ENCODE measurements around the gene UBALD1. TPM values are rescaled to one million over a fixed set of nuclear protein-coding genes. Genes with fewer than 3 reads are reported as not detected.
A peak's percentile ranks its signal among the peaks of the same experiment; 100 is the strongest.

The UBALD1 gene
- total RNA-seq, 1 experiment from 2014 or later: 42.1 TPM

GRCh38 chr16:4631444-4631843, 16.8 kb upstream of the UBALD1 start:
- no peaks in the 10 kb centered on the region for H3K9me3 Mint-ChIP-seq (ENCODE audit: unreplicated experiment)
- DNase-seq (ENCODE audit: unreplicated experiment): no peak
- no TSS peak for BruUV-seq (replicated peaks)
- TF ChIP-seq CTCF (IDR thresholded peaks at IDR 0.05; ENCODE audit: unreplicated experiment): no peak
- intact Hi-C loops (cut with micrococcal nuclease): no loop called here
- ChIA-PET CTCF (interaction anchor here (0.6 kb wide), 1 partner anchor 137 kb away, joined by 3 read pairs; no protein-coding TSS in a partner anchor), POLR2A (interaction anchor here (1.1 kb wide), 1 partner anchor 15 kb away, joined by 3 read pairs; no protein-coding TSS in a partner anchor)
- no peak overlapping the region for H3K4me3 Mint-ChIP-seq (ENCODE audit: unreplicated experiment)
- H3K27me3 Mint-ChIP-seq (ENCODE audit: insufficient read depth, unreplicated experiment): no peaks in the 10 kb centered on the region
- H3K4me1 Mint-ChIP-seq (ENCODE audit: insufficient read depth, unreplicated experiment): peaks cover 7% of the 10 kb centered on the region
- H3K36me3 Mint-ChIP-seq (ENCODE audit: insufficient read depth, unreplicated experiment): peaks cover 43% of the 10 kb centered on the region
- no peak overlapping the region for H3K27ac Mint-ChIP-seq (ENCODE audit: low read depth, unreplicated experiment)

- no peak for DNase-seq (ENCODE audit: unreplicated experiment)
- TF ChIP-seq CTCF (IDR thresholded peaks at IDR 0.05; ENCODE audit: unreplicated experiment): no peak
- Mint-ChIP-seq H3K4me3 (ENCODE audit: unreplicated experiment) (no peak overlapping the region), H3K4me1 (ENCODE audit: insufficient read depth, unreplicated experiment) (peaks cover 13% of the 10 kb centered on the region), H3K27ac (ENCODE audit: low read depth, unreplicated experiment) (no peak overlapping the region), H3K36me3 (ENCODE audit: insufficient read depth, unreplicated experiment) (peaks cover 39% of the 10 kb centered on the region), H3K27me3 (ENCODE audit: insufficient read depth, unreplicated experiment) (no peaks in the 10 kb centered on the region), H3K9me3 (ENCODE audit: unreplicated experiment) (no peaks in the 10 kb centered on the region)
- ChIA-PET POLR2A (interaction anchor here (1.1 to 5.3 kb wide), 2 partner anchors 9 to 12 kb away, joined by 3 to 51 read pairs; partner anchors contain the start of gene UBALD1), CTCF (interaction anchor here (1.2 kb wide), 1 partner anchor 9 kb away, joined by 4 read pairs; no protein-coding TSS in a partner anchor)
- intact Hi-C loops (cut with micrococcal nuclease): no loop called here
- BruUV-seq (replicated peaks): no TSS peak
Measured at GRCh38 chr16:4628283-4628682, 13.6 kb upstream of the UBALD1 start.

- Mint-ChIP-seq H3K4me1 (ENCODE audit: insufficient read depth, unreplicated experiment) (peaks cover 13% of the 10 kb centered on the region), H3K27me3 (ENCODE audit: insufficient read depth, unreplicated experiment) (no peaks in the 10 kb centered on the region), H3K27ac (ENCODE audit: low read depth, unreplicated experiment) (peak overlapping the region; percentile 94), H3K4me3 (ENCODE audit: unreplicated experiment) (peak overlapping the region; percentile 99), H3K36me3 (ENCODE audit: insufficient read depth, unreplicated experiment) (peaks cover 39% of the 10 kb centered on the region), H3K9me3 (ENCODE audit: unreplicated experiment) (no peaks in the 10 kb centered on the region)
- no TSS peak for BruUV-seq (replicated peaks)
- intact Hi-C loops (cut with micrococcal nuclease): no loop called here
- ChIA-PET POLR2A (interaction anchor here (1.2 to 5.3 kb wide), 3 partner anchors 10 to 54 kb away, joined by 3 to 51 read pairs (median 8); partner anchors contain the start of gene UBALD1), CTCF (interaction anchor here (0.7 to 3.5 kb wide), 9 partner anchors 11 to 125 kb away, joined by 3 to 25 read pairs (median 4); partner anchors contain the start of gene UBALD1)
- no peak for DNase-seq (ENCODE audit: unreplicated experiment)
- TF ChIP-seq CTCF (IDR thresholded peaks at IDR 0.05; ENCODE audit: unreplicated experiment): no peak
Measured at GRCh38 chr16:4626396-4626795, 11.7 kb upstream of the UBALD1 start.

- Mint-ChIP-seq H3K9me3 (ENCODE audit: unreplicated experiment) (no peaks in the 10 kb centered on the region), H3K4me3 (ENCODE audit: unreplicated experiment) (peak overlapping the region; percentile 99), H3K36me3 (ENCODE audit: insufficient read depth, unreplicated experiment) (peaks cover 39% of the 10 kb centered on the region), H3K27me3 (ENCODE audit: insufficient read depth, unreplicated experiment) (no peaks in the 10 kb centered on the region), H3K27ac (ENCODE audit: low read depth, unreplicated experiment) (peak overlapping the region; percentile 94), H3K4me1 (ENCODE audit: insufficient read depth, unreplicated experiment) (peaks cover 13% of the 10 kb centered on the region)
- intact Hi-C loops (cut with micrococcal nuclease): no loop called here
- no peak for DNase-seq (ENCODE audit: unreplicated experiment)
- ChIA-PET CTCF (interaction anchor here (0.7 to 3.5 kb wide), 10 partner anchors 11 to 203 kb away, joined by 3 to 25 read pairs (median 6); partner anchors contain the start of gene UBALD1), POLR2A (interaction anchor here (0.6 to 5.3 kb wide), 8 partner anchors 9 to 162 kb away, joined by 3 to 51 read pairs (median 3); partner anchors contain the start of gene UBALD1)
- no peak for TF ChIP-seq CTCF (IDR thresholded peaks at IDR 0.05; ENCODE audit: unreplicated experiment)
- BruUV-seq (replicated peaks): TSS peak; percentile 42
Measured at GRCh38 chr16:4625560-4626159, 11.0 kb upstream of the UBALD1 start.
